GM12864 (cell line): ENCODE results near the gene CGN.

Experiments
- DNase-seq: peaks from one replicate; pipeline ENCODE4 v3.0.0-alpha.2; 2011; ENCODE audit warnings: low read depth
- H3K4me3 ChIP-seq: 2 replicates; pipeline ENCODE4 v1.5.1; 2011; ENCODE audit warnings: mild to moderate bottlenecking, low read depth, low read length, control low read depth
- CTCF ChIP-seq: IDR thresholded peaks from 2 replicates; pipeline ENCODE4 v1.5.1; 2011; ENCODE audit warnings: low read depth, mild to moderate bottlenecking, moderate library complexity, low read length, control low read depth, inconsistent platforms; ENCODE audit errors: missing control alignments

Gene CGN

GRCh38 chr1:151578941-151579340 is 67.8 kb downstream of the CGN start:
- no peak for DNase-seq
- no peak overlapping the region for H3K4me3 ChIP-seq
- TF ChIP-seq CTCF = no peak

GRCh38 chr1:151579436-151580225 is 68.4 kb downstream of the CGN start:
- DNase-seq = no peak
- H3K4me3 ChIP-seq = no peak overlapping the region
- TF ChIP-seq CTCF = no peak

GRCh38 chr1:151581451-151581850 is 70.3 kb downstream of the CGN start:
- DNase-seq = no peak
- TF ChIP-seq CTCF = no peak
- H3K4me3 ChIP-seq = no peak overlapping the region

- no peak overlapping the region for H3K4me3 ChIP-seq
- DNase-seq = no peak
- TF ChIP-seq CTCF = no peak
These were observed 70.7 kb downstream of the CGN start for GRCh38 chr1:151581921-151582320.

GRCh38 chr1:151583796-151584195 is 72.6 kb downstream of the CGN start:
- no peak for DNase-seq
- no peak overlapping the region for H3K4me3 ChIP-seq
- TF ChIP-seq CTCF = no peak

- DNase-seq = no peak
- no peak for TF ChIP-seq CTCF
- no peak overlapping the region for H3K4me3 ChIP-seq
These were observed 73.1 kb downstream of the CGN start for GRCh38 chr1:151584278-151584677.

GRCh38 chr1:151584780-151585179 is 73.6 kb downstream of the CGN start:
- no peak for DNase-seq
- TF ChIP-seq CTCF = no peak
- H3K4me3 ChIP-seq = no peak overlapping the region
